Calu3 (cell line): ENCODE results near the gene TMEM98. TPM values are rescaled to one million over a fixed set of nuclear protein-coding genes. Genes with fewer than 3 reads are reported as not detected.

Source experiments
- BruUV-seq: library from RNA; stranded (reverse); fragments of 400-500 nt; replicated peaks from 2 replicates; lab custom pipeline; 2021; lab: Mats Ljungman, UMichigan
- CTCF ChIA-PET: fragments of 300-600 bp; sonication (Branson Sonifier 250); formaldehyde crosslinking; loops from one replicate; lab custom pipeline; 2022; ENCODE audit warnings: antibody characterized with exemption; lab: Charles Lee
- DNase-seq: peaks from one replicate; pipeline ENCODE4 v3.0.0; 2022
- H3K27ac Mint-ChIP-seq: one replicate; pipeline ENCODE4 v1.8.0; 2022; ENCODE audit warnings: mixed read lengths; ENCODE audit not compliant: unreplicated experiment
- H3K27me3 Mint-ChIP-seq: one replicate; pipeline ENCODE4 v1.8.0; 2022; ENCODE audit warnings: mixed read lengths; ENCODE audit not compliant: unreplicated experiment
- H3K36me3 Mint-ChIP-seq: one replicate; pipeline ENCODE4 v1.8.0; 2022; ENCODE audit warnings: mild to moderate bottlenecking, moderate library complexity, mixed read lengths; ENCODE audit not compliant: insufficient read depth, unreplicated experiment
- H3K4me1 Mint-ChIP-seq: one replicate; pipeline ENCODE4 v1.8.0; 2022; ENCODE audit warnings: mild to moderate bottlenecking, low read depth, mixed read lengths; ENCODE audit not compliant: unreplicated experiment
- H3K4me3 Mint-ChIP-seq: one replicate; pipeline ENCODE4 v1.8.0; 2022; ENCODE audit warnings: mild to moderate bottlenecking, low read depth, moderate library complexity, mixed read lengths; ENCODE audit not compliant: unreplicated experiment
- H3K9me3 Mint-ChIP-seq: one replicate; pipeline ENCODE4 v1.8.0; 2022; ENCODE audit warnings: low read depth, mixed read lengths; ENCODE audit not compliant: unreplicated experiment
- CTCF ChIP-seq: fragments of 200-600 bp; IDR thresholded peaks from one replicate; pipeline ENCODE4 v1.8.0; 2022; ENCODE audit warnings: antibody characterized with exemption; ENCODE audit not compliant: unreplicated experiment
- intact Hi-C: fragments of 100-400 bp; cut with micrococcal nuclease; formaldehyde crosslinking; loops from one replicate; pipeline ENCODE4 v1.10.0; 2022; ENCODE audit not compliant: unreplicated experiment
- total RNA-seq: library from RNA; stranded (reverse); gene quantifications from 2 replicates; pipeline ENCODE4 v1.2.3, GENCODE V29; 2022

The TMEM98 gene
- total RNA-seq, 1 experiment from 2014 or later: 2.1 TPM

- no peak for DNase-seq
- no peak overlapping the region for H3K4me3 Mint-ChIP-seq
- peaks cover 14% of the 10 kb centered on the region for H3K27me3 Mint-ChIP-seq
- H3K27ac Mint-ChIP-seq: no peak overlapping the region
- BruUV-seq: no TSS peak
- no peak for TF ChIP-seq CTCF
- H3K9me3 Mint-ChIP-seq: peaks cover 10% of the 10 kb centered on the region
- no peaks in the 10 kb centered on the region for H3K4me1 Mint-ChIP-seq
- intact Hi-C loops: no loop called here
- H3K36me3 Mint-ChIP-seq: no peaks in the 10 kb centered on the region
- CTCF ChIA-PET: no interaction called here
Observed at GRCh38 chr17:32988481-32989101, 60.6 kb downstream of the TMEM98 start.

GRCh38 chr17:32992321-32993033 is 64.5 kb downstream of the TMEM98 start:
- Mint-ChIP-seq H3K4me1 (no peaks in the 10 kb centered on the region), H3K27ac (no peak overlapping the region), H3K27me3 (peaks cover 7% of the 10 kb centered on the region), H3K36me3 (no peaks in the 10 kb centered on the region), H3K4me3 (no peak overlapping the region), H3K9me3 (peaks cover 10% of the 10 kb centered on the region)
- intact Hi-C loops: no loop called here
- TF ChIP-seq CTCF: no peak
- CTCF ChIA-PET: no interaction called here
- DNase-seq: no peak
- no TSS peak for BruUV-seq

DNA sequence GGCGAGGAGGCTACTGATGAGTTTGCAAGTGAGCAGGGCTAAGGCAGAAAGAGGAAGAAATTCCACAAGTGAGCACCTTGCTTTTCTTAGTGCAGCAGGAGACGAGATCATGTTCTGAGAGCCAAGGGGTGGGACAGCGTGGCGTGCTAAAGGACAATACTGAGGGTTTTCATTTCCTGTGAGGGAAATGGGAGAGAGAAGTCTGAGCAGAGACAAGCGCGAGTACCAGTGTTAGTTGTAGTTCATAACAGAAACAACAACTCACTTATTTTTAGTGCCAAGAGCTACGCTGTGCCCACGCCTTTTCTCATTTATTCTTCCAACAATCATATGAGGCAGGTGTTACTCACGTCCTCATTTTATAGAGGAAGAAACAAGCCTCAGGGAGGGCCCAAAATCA is 66.0 kb downstream of the TMEM98 start:
- Mint-ChIP-seq H3K27ac (no peak overlapping the region), H3K4me1 (peaks cover 8% of the 10 kb centered on the region), H3K27me3 (peaks cover 22% of the 10 kb centered on the region), H3K36me3 (no peaks in the 10 kb centered on the region), H3K4me3 (no peak overlapping the region), H3K9me3 (peaks cover 5% of the 10 kb centered on the region)
- no TSS peak for BruUV-seq
- DNase-seq: no peak
- intact Hi-C loops: no loop called here
- CTCF ChIA-PET: no interaction called here
- TF ChIP-seq CTCF: no peak

Other genes starting within 250 kb of the TMEM98 start
- 51.9 and 57.2 TPM in 2 replicates for gene MYO1D, start 51.0 kb upstream of the TMEM98 start, total RNA-seq
- gene SPACA3, start 63.7 kb downstream of the TMEM98 start, total RNA-seq: not detected in 2 replicates